Uterus (tissue), 4 donors: Measurements from ENCODE around the gene PLAGL1. TPM values are rescaled to one million over a fixed set of nuclear protein-coding genes. Genes with fewer than 3 reads are reported as not detected.
"Not testable (repeated sequence)": the region's sequence is repeated elsewhere in the genome, so short reads cannot be mapped to it uniquely, and the experiment has no call there.

ENCODE experiments used
- DNase-seq, 2 donors: peaks; one replicate each; pipeline ENCODE4 v3.0.0-alpha.2; 2019 to 2020
- H3K27ac ChIP-seq, 2 donors: fragments of 200-600 bp; sonication (generic); 1 replicate in 1 of 2; 2 replicates in 1 of 2; pipeline ENCODE4 v1.5.1; 2016 to 2018
- H3K27me3 ChIP-seq, 2 donors: fragments of 200-600 bp; sonication (generic); one replicate each; pipeline ENCODE4 v1.5.1; 2018 to 2019; ENCODE audit warnings: control low read depth in 1 of 2
- H3K36me3 ChIP-seq, 2 donors: fragments of 200-600 bp; sonication (generic); one replicate each; pipeline ENCODE4 v1.5.1; 2019; ENCODE audit warnings: control low read depth in 1 of 2
- H3K4me1 ChIP-seq, 2 donors: fragments of 200-600 bp; sonication (generic); one replicate each; pipeline ENCODE4 v1.5.1; 2018 to 2019; ENCODE audit warnings: control low read depth in 1 of 2
- H3K4me3 ChIP-seq, 2 donors: fragments of 200-600 bp; sonication (generic); 1 replicate in 1 of 2; 2 replicates in 1 of 2; pipeline ENCODE4 v1.5.1; 2018 to 2019; ENCODE audit warnings: mild to moderate bottlenecking in 1 of 2
- H3K9me3 ChIP-seq, 2 donors: fragments of 200-600 bp; sonication (generic); one replicate each; pipeline ENCODE4 v1.5.1; 2019; ENCODE audit warnings: control low read depth in 1 of 2
- CTCF ChIP-seq, 4 experiments: fragments of 200-600 bp in 2 of 4; fragments of 450-650 bp in 2 of 4; sonication (generic) in 2 of 4; IDR thresholded peaks; one replicate each; pipeline ENCODE4 v1.5.1; 2016 to 2019; ENCODE audit warnings: antibody characterized with exemption in 4 of 4, mild to moderate bottlenecking in 2 of 4, moderate library complexity in 1 of 4
- POLR2A ChIP-seq, 2 donors: fragments of 450-650 bp; IDR thresholded peaks; one replicate each; pipeline ENCODE4 v1.6.1; 2016; ENCODE audit warnings: antibody characterized with exemption in 2 of 2, mild to moderate bottlenecking in 1 of 2, moderate library complexity in 1 of 2
- intact Hi-C: fragments of 100-400 bp; cut with DNase I; formaldehyde crosslinking; loops from one replicate; pipeline ENCODE4 v1.15.1; 2023; ENCODE audit warnings: low total_unique reads
- total RNA-seq, 4 donors: library from RNA; depleted of rRNA in 3 of 4; stranded (reverse); fragments of >200 nt in 3 of 4; gene quantifications; one replicate each; pipeline versions ENCODE4 v1.1.0 to v1.2.4, GENCODE V29; 2014 to 2023
- donor health status: DM: yes; HTN: yes; CAD: no.

Gene PLAGL1
- total RNA-seq, 4 donors from 2014 or later, result 8.7 to 76.9 (median 29.3) TPM

- peaks cover 0 to 2% of the 10 kb centered on the region in 2 donors for H3K9me3 ChIP-seq
- no peak for DNase-seq
- H3K4me1 ChIP-seq, result no peaks in the 10 kb centered on the region
These were observed 79.2 kb downstream of the PLAGL1 start for GRCh38 chr6:143928853-143929252.

GRCh38 chr6:143917026-143917425, 91.0 kb downstream of the PLAGL1 start:
- H3K27ac ChIP-seq, H3K4me1 ChIP-seq, H3K36me3 ChIP-seq, DNase-seq, intact Hi-C loops, H3K4me3 ChIP-seq, H3K9me3 ChIP-seq, H3K27me3 ChIP-seq: not testable (repeated sequence)

More at GRCh38 chr6:143928853-143929252, 79.2 kb downstream of the PLAGL1 start:
- H3K27me3 ChIP-seq, result no peaks in the 10 kb centered on the region
- H3K27ac ChIP-seq, result no peak overlapping the region
- no peak overlapping the region for H3K4me3 ChIP-seq
- intact Hi-C loops, result no loop called here
- TF ChIP-seq POLR2A (IDR thresholded peaks at IDR 0.05) (no peak), CTCF (IDR thresholded peaks at IDR 0.05) (no peak)
- H3K36me3 ChIP-seq, result no peaks in the 10 kb centered on the region

- H3K27me3 ChIP-seq, result no peaks in the 10 kb centered on the region
- no peak overlapping the region for H3K4me3 ChIP-seq
- H3K27ac ChIP-seq, result no peak overlapping the region
- H3K4me1 ChIP-seq, result no peaks in the 10 kb centered on the region
- TF ChIP-seq POLR2A (IDR thresholded peaks at IDR 0.05) (no peak), CTCF (IDR thresholded peaks at IDR 0.05) (no peak)
- intact Hi-C loops, result no loop called here
- H3K36me3 ChIP-seq, result no peaks in the 10 kb centered on the region
- H3K9me3 ChIP-seq, result peaks cover 0 to 7% of the 10 kb centered on the region in 2 donors
- DNase-seq, result no peak
These were observed 95.4 kb downstream of the PLAGL1 start for GRCh38 chr6:143912671-143913070.

- DNase-seq, result no peak
- no peaks in the 10 kb centered on the region for H3K4me1 ChIP-seq
- no peak for TF ChIP-seq CTCF (IDR thresholded peaks at IDR 0.05)
- no peak for TF ChIP-seq POLR2A (IDR thresholded peaks at IDR 0.05)
These were observed 97.0 kb downstream of the PLAGL1 start for GRCh38 chr6:143911028-143911427.

GRCh38 chr6:143902827-143903226, 105.2 kb downstream of the PLAGL1 start:
- H3K4me3 ChIP-seq, result no peak overlapping the region
- peak overlapping the region; percentile 60 to 76 for H3K27ac ChIP-seq
- no peaks in the 10 kb centered on the region for H3K36me3 ChIP-seq
- TF ChIP-seq POLR2A (IDR thresholded peaks at IDR 0.05), result no peak
- TF ChIP-seq CTCF (IDR thresholded peaks at IDR 0.05), result no peak
- intact Hi-C loops, result no loop called here
- H3K9me3 ChIP-seq, result no peaks in the 10 kb centered on the region
- no peaks in the 10 kb centered on the region for H3K27me3 ChIP-seq
- peaks cover 0 to 11% of the 10 kb centered on the region in 2 donors for H3K4me1 ChIP-seq
- no peak for DNase-seq

More at GRCh38 chr6:143911028-143911427, 97.0 kb downstream of the PLAGL1 start:
- Histone ChIP-seq H3K27ac (no peak overlapping the region), H3K9me3 (peaks cover 0 to 7% of the 10 kb centered on the region in 2 donors), H3K36me3 (no peaks in the 10 kb centered on the region), H3K27me3 (no peaks in the 10 kb centered on the region), H3K4me3 (no peak overlapping the region)
- intact Hi-C loops, result no loop called here
